GM12892 (cell line): Measurements from ENCODE around the gene APOC3.

ENCODE experiments used
- POLR2A ChIP-seq: IDR thresholded peaks from 2 replicates; pipeline ENCODE4 v1.6.1; 2011; ENCODE audit warnings: low read depth, low read length, control low read depth
- POLR2AphosphoS5 ChIP-seq: IDR thresholded peaks from 2 replicates; pipeline ENCODE4 v1.6.1; 2011; ENCODE audit warnings: low read depth, low read length, control low read depth
- TAF1 ChIP-seq: IDR thresholded peaks from 2 replicates; pipeline ENCODE4 v1.6.1; 2011; ENCODE audit warnings: low read depth, mild to moderate bottlenecking, control low read depth, low read length, borderline replicate concordance

DNA sequence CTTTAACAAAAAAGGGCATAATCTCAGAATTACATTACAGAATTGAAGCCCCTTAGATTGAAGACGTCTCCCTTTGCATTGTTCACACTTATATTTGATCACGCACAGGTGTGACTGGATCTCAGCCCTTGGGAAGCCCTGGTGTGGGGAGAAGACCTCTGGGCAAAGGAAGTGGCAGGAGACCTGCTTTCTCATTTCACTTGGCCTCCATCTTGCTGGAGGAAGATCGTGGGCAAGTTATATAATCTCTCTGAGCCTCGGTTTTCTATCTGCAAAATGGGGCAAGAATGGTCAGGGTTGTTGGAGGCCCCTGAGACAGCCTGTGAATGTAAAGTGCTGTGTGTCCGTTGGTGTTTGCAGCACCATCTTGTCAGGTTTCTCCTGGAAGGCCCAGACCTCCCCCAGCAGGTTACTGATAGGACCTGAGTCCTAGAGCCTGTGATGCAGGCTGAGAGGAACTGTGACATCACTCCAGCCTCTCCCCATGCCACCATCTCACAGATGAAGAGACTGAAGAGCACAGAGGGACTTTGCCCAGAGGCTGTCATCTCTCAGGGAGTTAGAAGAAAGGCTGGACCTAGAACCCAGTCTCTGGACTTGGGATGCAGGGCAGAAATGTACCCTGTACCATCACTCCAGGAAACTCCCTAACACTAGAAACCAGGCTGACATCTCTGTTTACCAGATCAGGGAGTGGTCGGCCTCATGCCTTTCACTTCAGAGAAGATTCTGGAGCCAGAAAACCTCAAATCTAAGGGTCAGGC is 8.8 kb downstream of the APOC3 start:
- TF ChIP-seq POLR2A (no peak), TAF1 (no peak), POLR2AphosphoS5 (no peak)
